CD1c-positive myeloid dendritic cell (primary cell): ENCODE results near the gene SETDB1.

Experiments used
- DNase-seq: peaks from one replicate; pipeline ENCODE4 v3.0.0-alpha.2; 2016; ENCODE audit errors: extremely low spot score

Gene SETDB1

GRCh38 chr1:150974580-150975478 is 48.7 kb downstream of the SETDB1 start, which contains the start of gene CERS2:
Gene CERS2, minus strand, starts transcription at chr1:150974835. Its CDS starts 5,745 bp downstream, at chr1:150969090.
- peak; percentile 77 for DNase-seq

- no peak for DNase-seq
Observed at GRCh38 chr1:150976401-150976821, 50.2 kb downstream of the SETDB1 start.

GRCh38 chr1:150976879-150977694 is 50.9 kb downstream of the SETDB1 start:
- peak; percentile 86 for DNase-seq

DNA sequence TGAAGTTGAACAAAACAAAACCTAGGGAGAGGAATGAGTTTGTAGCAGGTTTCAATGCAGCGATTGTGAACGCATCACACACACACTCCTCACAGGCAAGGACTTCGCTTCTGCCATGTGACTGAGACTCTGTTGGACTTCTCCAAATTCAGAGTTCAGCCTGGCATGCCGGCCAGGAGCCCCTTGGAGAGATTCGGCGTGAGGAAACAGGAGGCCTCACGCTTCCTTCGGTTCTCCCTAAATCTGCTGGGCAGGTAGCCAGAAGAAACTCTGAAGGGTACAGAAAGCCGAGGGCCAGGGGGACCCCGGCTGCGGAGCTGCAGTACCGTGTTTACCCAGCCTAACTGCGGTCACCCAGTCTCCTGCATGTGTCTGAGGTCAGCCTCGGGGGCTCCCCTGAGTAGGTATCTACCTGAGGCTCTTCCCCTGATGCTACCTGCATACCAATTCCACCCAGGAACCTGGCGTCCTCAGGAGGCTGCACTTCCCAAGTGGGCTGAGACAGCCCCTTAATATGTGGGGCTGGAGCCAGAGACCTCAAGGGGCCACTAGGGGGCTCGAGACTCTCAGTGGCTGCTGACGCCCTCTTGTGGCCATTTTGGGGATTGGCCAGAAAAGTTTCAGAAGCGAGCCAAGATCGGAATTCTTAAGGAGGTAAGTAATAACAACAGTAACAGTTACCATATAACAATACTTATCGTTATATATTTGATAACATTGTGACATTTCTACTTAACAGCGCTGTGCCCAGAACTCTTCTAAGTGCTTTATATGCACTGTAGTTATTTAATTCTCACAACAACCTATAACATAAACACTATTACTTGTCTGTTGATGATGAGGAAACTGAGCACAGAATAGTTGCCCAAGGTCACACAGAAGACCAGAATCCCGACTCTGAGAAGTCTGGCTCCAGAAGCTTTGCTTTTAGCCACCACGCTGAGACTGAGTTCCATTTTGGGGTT is 53.2 kb downstream of the SETDB1 start:
- peak; percentile 97 for DNase-seq

DNA sequence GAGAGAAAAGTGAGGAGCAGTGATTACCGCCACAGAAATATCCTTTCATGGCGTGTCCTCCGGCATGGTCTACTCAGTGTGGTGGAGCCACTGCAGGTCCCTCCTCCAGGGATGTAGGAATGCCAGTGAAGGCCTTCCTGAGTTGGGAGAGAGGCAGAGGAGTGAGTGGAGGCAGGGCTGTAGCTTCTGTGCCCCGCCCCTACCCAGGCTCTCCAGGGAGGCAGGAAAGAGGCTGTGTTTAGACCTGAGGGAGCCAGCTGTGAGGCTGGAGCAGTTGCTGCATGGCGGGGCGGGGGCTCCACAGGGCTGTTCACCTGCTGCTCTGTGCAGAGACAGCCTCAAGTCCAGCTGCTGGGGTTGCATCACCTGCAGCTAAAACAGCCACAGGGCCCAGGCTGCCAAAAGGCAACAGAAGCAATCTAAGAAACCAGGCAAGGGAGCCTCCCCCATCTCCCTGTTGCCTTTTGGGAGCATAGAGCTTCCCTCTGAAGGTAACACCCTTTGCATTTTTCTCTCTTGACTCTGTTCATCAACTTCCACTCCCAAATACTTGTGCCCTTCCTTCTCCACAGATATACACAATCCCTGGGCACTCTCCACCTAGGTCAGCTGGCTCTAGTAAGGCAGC is 55.1 kb downstream of the SETDB1 start:
- no peak for DNase-seq

DNA sequence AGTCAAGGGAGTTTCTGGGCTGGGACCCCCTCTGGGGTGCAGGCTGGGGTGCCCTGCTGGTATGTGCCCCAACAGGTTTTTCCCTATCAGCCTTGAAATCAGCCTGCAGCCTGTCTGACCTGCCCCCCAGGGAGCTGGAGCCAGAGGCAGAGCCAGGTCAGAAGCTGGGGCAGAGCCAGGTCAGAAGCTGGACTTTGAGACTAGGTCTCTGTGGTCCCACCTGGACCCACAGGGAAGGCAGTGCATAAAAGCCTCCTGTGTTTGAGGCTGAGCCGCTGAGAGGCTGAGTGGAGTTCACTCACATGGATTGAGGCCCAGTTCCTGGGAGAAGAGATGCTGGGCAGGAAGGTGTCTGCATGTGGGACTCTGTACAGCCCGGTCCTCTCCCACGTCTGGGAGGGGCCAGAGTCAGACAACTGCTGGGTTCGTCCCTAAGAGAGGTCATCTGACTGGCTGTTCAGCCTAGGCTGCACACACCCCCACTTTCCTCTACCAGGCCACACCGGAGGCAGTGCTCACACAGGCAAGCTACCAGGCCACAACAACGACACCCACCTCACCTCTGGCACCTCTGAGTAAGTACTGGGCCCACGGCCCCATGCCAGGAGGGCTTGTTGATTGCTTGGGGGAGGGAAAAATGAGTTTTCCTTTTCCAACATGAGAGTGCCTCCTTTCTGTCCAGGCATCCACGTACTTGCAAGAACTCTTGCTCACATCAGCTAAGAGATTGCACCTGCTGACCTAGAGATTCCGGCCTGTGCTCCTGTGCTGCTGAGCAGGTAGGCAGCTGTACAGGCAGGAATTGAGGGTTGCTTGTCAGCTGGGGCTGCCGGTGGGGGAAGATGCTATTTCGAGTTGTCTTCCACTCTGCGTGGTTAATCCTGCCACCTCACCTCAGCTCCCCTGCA is 55.9 kb downstream of the SETDB1 start, which contains the start of gene ANXA9:
Gene ANXA9 (plus strand): TSS at position 488 of the 908 bp plus-strand sequence. CDS start 814 bp downstream, outside the sequence.
- no peak for DNase-seq

GRCh38 chr1:150985179-150985825 is 59.1 kb downstream of the SETDB1 start:
- DNase-seq = no peak

DNA sequence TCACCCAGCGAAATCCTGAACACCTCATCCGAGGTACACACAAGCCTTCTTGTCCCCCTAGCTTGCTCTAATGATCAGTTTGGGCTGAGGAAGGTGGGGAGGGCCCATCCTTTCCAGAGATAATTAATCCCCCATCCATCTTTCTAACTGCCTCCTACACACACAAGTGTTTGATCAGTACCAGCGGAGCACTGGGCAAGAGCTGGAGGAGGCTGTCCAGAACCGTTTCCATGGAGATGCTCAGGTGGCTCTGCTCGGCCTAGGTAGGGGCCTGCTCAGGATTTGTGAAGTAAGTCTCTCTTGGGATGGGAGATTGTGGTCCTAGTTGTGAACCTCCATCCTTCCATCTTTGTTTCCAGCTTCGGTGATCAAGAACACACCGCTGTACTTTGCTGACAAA is 61.8 kb downstream of the SETDB1 start:
- DNase-seq = no peak

DNA sequence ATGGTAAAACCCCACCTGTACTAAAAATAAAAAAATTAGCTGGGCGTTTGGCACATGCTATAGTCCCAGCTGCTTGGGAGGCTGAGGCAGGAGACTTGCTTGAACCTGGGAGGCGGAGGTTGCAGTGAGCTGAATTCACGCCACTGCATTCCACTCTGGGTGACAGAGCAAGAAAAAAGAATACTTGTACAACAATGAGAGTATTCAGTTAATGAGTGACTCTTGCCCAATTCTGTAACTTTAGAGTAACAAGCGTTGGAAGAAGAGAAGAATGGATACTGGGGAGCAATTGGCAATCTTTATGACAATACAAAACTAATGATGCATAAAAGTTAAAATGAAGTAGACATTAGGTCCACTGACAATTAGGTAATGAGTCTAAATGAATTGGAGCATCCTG is 66.5 kb downstream of the SETDB1 start:
- DNase-seq = no peak

- no peak for DNase-seq
Observed at GRCh38 chr1:150994248-150994647, 68.1 kb downstream of the SETDB1 start.

GRCh38 chr1:150995460-150995859 is 69.3 kb downstream of the SETDB1 start:
- DNase-seq = no peak

- peak; percentile 58 for DNase-seq
Observed at GRCh38 chr1:150995896-150996295, 69.7 kb downstream of the SETDB1 start.

DNA sequence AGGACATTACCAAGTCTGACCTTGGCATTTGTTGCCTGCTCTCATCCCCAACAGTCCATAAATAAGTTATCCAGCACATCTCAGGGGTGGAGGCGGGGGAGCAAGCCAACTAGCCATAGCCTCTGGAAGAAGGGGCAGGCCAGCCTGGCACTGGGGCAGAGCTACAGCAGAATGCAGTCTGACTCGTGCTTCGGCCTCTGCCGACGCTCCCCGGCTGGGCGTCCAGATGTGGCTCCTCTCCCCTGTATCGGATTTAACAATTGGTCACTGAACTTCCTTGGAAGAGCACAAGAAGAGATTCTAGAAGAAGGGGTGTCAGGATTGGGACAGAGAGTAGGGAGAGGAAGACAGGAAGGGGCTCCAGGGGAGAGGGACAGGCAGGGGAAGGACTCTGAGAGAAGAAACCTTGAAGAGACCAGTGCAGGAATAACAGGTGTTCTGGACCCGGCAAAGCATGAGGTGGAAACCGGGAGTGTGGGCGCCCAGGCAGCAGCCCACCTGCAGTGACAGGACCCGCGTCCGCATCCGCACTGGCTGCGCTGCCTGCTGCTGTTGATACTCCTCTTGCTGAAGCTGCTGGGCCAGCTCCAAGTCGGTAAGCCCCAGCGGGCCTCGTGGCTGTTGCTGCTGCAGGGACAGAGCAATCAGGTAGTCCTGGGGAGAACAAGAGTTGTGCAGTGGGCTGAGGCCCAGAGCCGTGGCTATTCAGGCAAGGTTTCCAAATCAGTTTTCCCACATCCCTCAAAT is 71.1 kb downstream of the SETDB1 start:
- no peak for DNase-seq

- DNase-seq = no peak
Observed at GRCh38 chr1:150997949-150998348, 71.8 kb downstream of the SETDB1 start.

DNA sequence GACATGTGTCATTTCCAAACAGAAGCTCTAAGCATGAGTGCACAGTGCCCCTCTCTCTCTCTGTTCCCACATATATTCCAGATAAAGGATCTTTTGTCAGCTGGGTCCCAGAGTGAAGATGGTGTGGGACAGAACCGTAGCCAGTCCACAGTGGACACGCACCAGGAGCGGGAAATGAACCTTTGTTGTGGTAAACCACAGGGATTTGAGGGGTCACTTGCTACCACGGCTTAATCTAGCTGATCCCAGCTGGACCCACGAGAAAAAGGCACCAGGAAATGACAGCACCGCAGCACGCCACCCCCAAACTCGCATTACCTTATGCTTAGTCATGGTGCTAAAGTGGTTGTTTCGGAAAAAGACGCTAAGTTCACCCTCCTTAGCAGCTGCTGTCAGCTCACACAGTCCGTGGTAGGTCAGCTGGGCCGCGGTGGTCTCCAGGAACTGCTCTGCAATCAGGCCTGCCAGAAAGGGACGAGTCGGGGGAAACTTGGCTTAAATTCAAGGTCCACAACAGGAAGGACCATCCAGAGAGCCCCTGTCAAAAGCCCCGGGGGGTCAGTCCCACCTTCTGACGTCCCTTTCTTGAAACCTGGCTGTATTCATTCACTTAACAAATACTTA is 73.0 kb downstream of the SETDB1 start:
- DNase-seq = peak; percentile 64

DNA sequence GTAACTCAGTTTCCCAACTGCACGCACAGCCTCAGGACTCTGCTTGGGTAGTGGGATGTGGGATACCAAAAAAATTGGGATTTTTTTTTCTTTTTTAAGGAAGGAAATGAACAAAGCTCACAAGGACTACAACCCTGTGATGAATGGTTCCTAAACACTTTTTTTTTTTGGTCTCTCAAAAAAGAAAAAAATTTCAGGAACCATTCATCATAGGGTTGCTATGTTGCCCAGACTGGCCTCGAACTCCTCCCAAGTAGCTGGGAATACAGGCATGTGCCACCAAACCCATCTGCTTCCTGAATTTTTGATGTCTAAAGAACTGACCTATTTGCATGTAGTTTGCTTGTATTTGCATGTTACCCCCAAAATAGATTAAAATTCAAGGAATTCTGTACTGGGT is 73.8 kb downstream of the SETDB1 start:
- DNase-seq = peak; percentile 24

- no peak for DNase-seq
Observed at GRCh38 chr1:151000408-151000807, 74.2 kb downstream of the SETDB1 start.

GRCh38 chr1:151001602-151002001 is 75.4 kb downstream of the SETDB1 start:
- peak; percentile 77 for DNase-seq
